SK-N-MC (cell line): Measurements from ENCODE around the gene SLC26A5.

Experiments
- EZH2 ChIP-seq: fragments of 200-600 bp; sonication (generic); IDR thresholded peaks from one replicate; pipeline ENCODE4 v1.6.1; 2017; ENCODE audit warnings: antibody characterized with exemption
- FOXP2 ChIP-seq: optimal IDR thresholded peaks from 2 replicates; pipeline ENCODE3; 2011; ENCODE audit warnings: mild to moderate bottlenecking, moderate library complexity; ENCODE audit not compliant: insufficient read depth; ENCODE audit errors: extremely low read length, control extremely low read depth
- POLR2AphosphoS5 ChIP-seq: IDR thresholded peaks from 2 replicates; pipeline ENCODE4 v1.6.1; 2012; ENCODE audit warnings: mild to moderate bottlenecking, low read depth, low read length, borderline replicate concordance

DNA sequence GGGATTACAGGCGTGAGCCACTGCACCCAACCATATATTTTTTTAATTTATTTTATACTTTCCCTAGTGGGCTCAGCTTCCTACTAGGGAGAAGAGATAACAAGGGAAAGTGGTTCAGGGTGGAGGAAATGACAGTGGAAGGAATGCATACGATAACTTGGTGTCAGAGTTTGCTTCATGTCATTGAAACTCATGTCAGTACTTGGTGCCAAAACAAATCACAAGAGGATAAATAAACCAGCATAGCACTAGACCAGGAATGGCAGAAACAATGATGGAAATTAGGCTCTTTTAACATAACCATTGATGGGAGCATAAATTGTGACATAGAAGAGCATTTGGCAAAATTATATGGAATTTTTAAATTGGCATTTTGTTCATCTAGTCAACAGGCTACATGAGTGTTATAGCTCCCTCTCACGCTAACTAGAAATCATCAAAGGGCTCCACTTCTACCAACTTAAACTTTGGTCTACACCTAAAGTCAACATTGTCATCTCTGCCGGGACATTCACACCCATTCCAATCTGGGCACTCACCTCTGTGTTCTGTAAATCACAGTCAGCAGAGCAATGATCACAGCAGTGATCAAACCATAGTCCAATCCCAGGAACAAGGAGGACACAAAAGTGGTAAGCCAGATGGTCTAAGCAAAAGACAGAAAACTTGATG, 57.4 kb downstream of the SLC26A5 start:
- TF ChIP-seq POLR2AphosphoS5 (no peak), EZH2 (no peak), FOXP2 (no peak)
